ENCODE measurements around the gene USP10. TPM values are rescaled to one million over a fixed set of nuclear protein-coding genes. Genes with fewer than 3 reads are reported as not detected.
A peak's percentile ranks its signal among the peaks of the same experiment; 100 is the strongest.

Gene USP10
- total and polyA plus RNA-seq, 2 donors from 2014 or later: 36.8 to 79.5 TPM

- no peak overlapping the region for H3K27ac ChIP-seq (ENCODE audit: low read depth in 2 of 2, low read length in 2 of 2)
- FAIRE-seq: no peak
- DNase-seq: peak in 1 of 5 donors; percentile 57
Measured at GRCh38 chr16:84724606-84725309, 25.0 kb downstream of the USP10 start.

GRCh38 chr16:84725481-84726078, 25.8 kb downstream of the USP10 start:
- Histone ChIP-seq H3K9ac (ENCODE audit: low read length in 3 of 3) (no peak overlapping the region), H3K27me3 (ENCODE audit: control insufficient read depth, insufficient read depth, low read length) (no peaks in the 10 kb centered on the region), H3K36me3 (ENCODE audit: control insufficient read depth in 2 of 3, insufficient read depth in 3 of 3, low read length in 3 of 3) (no peaks in the 10 kb centered on the region), H3K9me3 (ENCODE audit: control insufficient read depth in 2 of 3, insufficient read depth in 1 of 3, low read length in 3 of 3) (no peaks in the 10 kb centered on the region), H3K4me1 (ENCODE audit: control insufficient read depth in 2 of 3, insufficient read depth in 2 of 3, low read depth in 1 of 3, low read length in 3 of 3) (peaks cover 9 to 35% (median 21%) of the 10 kb centered on the region in 3 donors), H3K27ac (ENCODE audit: low read depth in 2 of 2, low read length in 2 of 2) (no peak overlapping the region), H3K4me3 (ENCODE audit: low read length in 3 of 3) (no peak overlapping the region)
- FAIRE-seq: no peak
- TF ChIP-seq CTCF (IDR thresholded peaks at IDR 0.05; ENCODE audit: borderline replicate concordance, extremely low read depth, insufficient read depth): no peak
- no peak for DNase-seq
- intact Hi-C loops (cut with DNase I): loop anchor here (10.0 kb wide), 1 partner anchor 51 kb away; no protein-coding TSS in a partner anchor

More at GRCh38 chr16:84724606-84725309, 25.0 kb downstream of the USP10 start:
- no peaks in the 10 kb centered on the region for H3K9me3 ChIP-seq (ENCODE audit: control insufficient read depth in 2 of 3, insufficient read depth in 1 of 3, low read length in 3 of 3)
- intact Hi-C loops (cut with DNase I): loop anchor here (10.0 kb wide), 1 partner anchor 50 kb away; no protein-coding TSS in a partner anchor
- peaks cover 9 to 30% (median 16%) of the 10 kb centered on the region in 3 donors for H3K4me1 ChIP-seq (ENCODE audit: control insufficient read depth in 2 of 3, insufficient read depth in 2 of 3, low read depth in 1 of 3, low read length in 3 of 3)
- no peak overlapping the region for H3K9ac ChIP-seq (ENCODE audit: low read length in 3 of 3)
- TF ChIP-seq CTCF (IDR thresholded peaks at IDR 0.05; ENCODE audit: borderline replicate concordance, extremely low read depth, insufficient read depth): no peak
- H3K27me3 ChIP-seq (ENCODE audit: control insufficient read depth, insufficient read depth, low read length): no peaks in the 10 kb centered on the region
- no peak overlapping the region for H3K4me3 ChIP-seq (ENCODE audit: low read length in 3 of 3)
- H3K36me3 ChIP-seq (ENCODE audit: control insufficient read depth in 2 of 3, insufficient read depth in 3 of 3, low read length in 3 of 3): no peaks in the 10 kb centered on the region

GRCh38 chr16:84726079-84726668, 26.4 kb downstream of the USP10 start:
- no peak overlapping the region for H3K9ac ChIP-seq (ENCODE audit: low read length in 3 of 3)
- peak; percentile 92 for TF ChIP-seq CTCF (IDR thresholded peaks at IDR 0.05; ENCODE audit: borderline replicate concordance, extremely low read depth, insufficient read depth)
- peak; percentile 85 to 94 (median 92) for DNase-seq
- H3K27ac ChIP-seq (ENCODE audit: low read depth in 2 of 2, low read length in 2 of 2): peak overlapping the region in 1 of 2 donors; percentile 52
- FAIRE-seq: no peak
- intact Hi-C loops (cut with DNase I): loop anchor here (10.0 kb wide), 1 partner anchor 51 kb away; no protein-coding TSS in a partner anchor
- H3K27me3 ChIP-seq (ENCODE audit: control insufficient read depth, insufficient read depth, low read length): no peaks in the 10 kb centered on the region
- peaks cover 9 to 38% (median 22%) of the 10 kb centered on the region in 3 donors for H3K4me1 ChIP-seq (ENCODE audit: control insufficient read depth in 2 of 3, insufficient read depth in 2 of 3, low read depth in 1 of 3, low read length in 3 of 3)
- H3K9me3 ChIP-seq (ENCODE audit: control insufficient read depth in 2 of 3, insufficient read depth in 1 of 3, low read length in 3 of 3): no peaks in the 10 kb centered on the region
- peak overlapping the region in 1 of 3 donors; percentile 31 for H3K4me3 ChIP-seq (ENCODE audit: low read length in 3 of 3)
- no peaks in the 10 kb centered on the region for H3K36me3 ChIP-seq (ENCODE audit: control insufficient read depth in 2 of 3, insufficient read depth in 3 of 3, low read length in 3 of 3)
